Keratinocyte (primary cell): ENCODE results near the gene ACTL10. TPM values are rescaled to one million over a fixed set of nuclear protein-coding genes. Genes with fewer than 3 reads are reported as not detected.

ENCODE experiments used
- DNase-seq: peaks from one replicate; pipeline ENCODE4 v3.0.0-alpha.2; 2011; ENCODE audit warnings: low read depth, missing footprints, low spot score
- FAIRE-seq: peaks from 2 replicates; lab custom pipeline; 2011; peaks lifted over from hg19 to GRCh38; lab: Jason Lieb, UNC
- H2AFZ ChIP-seq: 2 replicates; pipeline ENCODE4 v1.6.0; 2012; ENCODE audit warnings: low read length, control low read depth, inconsistent platforms; ENCODE audit not compliant: control insufficient read depth
- H3K27ac ChIP-seq: 2 replicates; pipeline ENCODE4 v1.5.1; 2011; ENCODE audit warnings: low read length; ENCODE audit not compliant: control insufficient read depth, insufficient read depth
- H3K27me3 ChIP-seq: 3 replicates; pipeline ENCODE4 v1.6.0; 2011; ENCODE audit warnings: low read length; ENCODE audit not compliant: control insufficient read depth, insufficient read depth; ENCODE audit errors: extremely low read depth
- H3K36me3 ChIP-seq, 2 experiments: 2 replicates in 1 of 2; 3 replicates in 1 of 2; pipeline ENCODE4 v1.5.1; 2011; ENCODE audit warnings: low read length in 2 of 2, mild to moderate bottlenecking in 1 of 2; ENCODE audit not compliant: control insufficient read depth in 2 of 2, insufficient read depth in 2 of 2; ENCODE audit errors: extremely low read depth in 1 of 2
- H3K4me1 ChIP-seq: 3 replicates; pipeline ENCODE4 v1.5.1; 2011; ENCODE audit warnings: low read length; ENCODE audit not compliant: control insufficient read depth, insufficient read depth; ENCODE audit errors: extremely low read depth
- H3K4me2 ChIP-seq: 3 replicates; pipeline ENCODE4 v1.6.0; 2011; ENCODE audit warnings: low read depth, low read length; ENCODE audit not compliant: control insufficient read depth, insufficient read depth; ENCODE audit errors: extremely low read depth
- H3K4me3 ChIP-seq, 3 experiments: fragments of 200-600 bp in 1 of 3; sonication (generic) in 1 of 3; 2 replicates in 2 of 3; 3 replicates in 1 of 3; pipeline ENCODE4 v1.5.1; 2011 to 2016; ENCODE audit warnings: low read length in 3 of 3, mild to moderate bottlenecking in 3 of 3, control low read depth in 2 of 3, inconsistent platforms in 1 of 3, low read depth in 1 of 3, mixed read lengths in 1 of 3, mixed run types in 1 of 3, moderate library complexity in 1 of 3; ENCODE audit not compliant: control insufficient read depth in 2 of 3, insufficient read depth in 2 of 3; ENCODE audit errors: extremely low read depth in 1 of 3
- H3K79me2 ChIP-seq: 2 replicates; pipeline ENCODE4 v1.6.0; 2012; ENCODE audit warnings: low read length; ENCODE audit not compliant: control insufficient read depth, insufficient read depth
- H3K9ac ChIP-seq: 3 replicates; pipeline ENCODE4 v1.6.0; 2011; ENCODE audit warnings: low read length; ENCODE audit not compliant: control insufficient read depth, insufficient read depth; ENCODE audit errors: extremely low read depth
- H3K9me1 ChIP-seq: 3 replicates; pipeline ENCODE4 v1.6.0; 2011; ENCODE audit warnings: low read length; ENCODE audit not compliant: control insufficient read depth, insufficient read depth; ENCODE audit errors: extremely low read depth
- H3K9me3 ChIP-seq: 2 replicates; pipeline ENCODE4 v1.5.1; 2012; ENCODE audit warnings: low read depth, low read length; ENCODE audit not compliant: control insufficient read depth
- H4K20me1 ChIP-seq: 3 replicates; pipeline ENCODE4 v1.6.0; 2011; ENCODE audit warnings: low read length; ENCODE audit not compliant: control insufficient read depth, insufficient read depth; ENCODE audit errors: extremely low read depth
- CTCF ChIP-seq, 3 experiments: IDR thresholded peaks in 1 of 3; conservative IDR thresholded peaks in 1 of 3; optimal IDR thresholded peaks in 1 of 3; 2 replicates in 2 of 3; 3 replicates in 1 of 3; pipeline versions ENCODE3 to v1.5.1; 2011; ENCODE audit warnings: low read length in 3 of 3, mild to moderate bottlenecking in 3 of 3, moderate library complexity in 2 of 3, control low read depth in 1 of 3, inconsistent platforms in 1 of 3; ENCODE audit not compliant: insufficient read depth in 2 of 3; ENCODE audit errors: extremely low read depth in 1 of 3
- EZH2 ChIP-seq: IDR thresholded peaks from one replicate; pipeline ENCODE4 v1.6.1; 2012; ENCODE audit warnings: inconsistent platforms, mild to moderate bottlenecking, low read length, moderate library complexity
- dilution Hi-C: fragments of 300-500 bp; cut with MboI; formaldehyde crosslinking; loops from one replicate; pipeline ENCODE4 v1.7.0; 2020; ENCODE audit warnings: low sequenced_read_pairs; ENCODE audit not compliant: extremely low pct_ligation_motif_present
- polyA plus RNA-seq, 5 experiments: library from polyadenylated mRNA; depleted of rRNA in 3 of 5; stranded (reverse) in 3 of 5; stranded (forward) in 1 of 5; unstranded in 1 of 5; fragments of >200 nt; gene quantifications; 1 replicate in 1 of 5; 2 replicates in 3 of 5; 3 replicates in 1 of 5; pipeline versions ENCODE4 v1.2.1 to v1.2.3, GENCODE V29; 2011 to 2012; ENCODE audit warnings: missing spikeins in 2 of 5, low read depth in 1 of 5, low replicate concordance in 1 of 5

The ACTL10 gene
- polyA plus RNA-seq, 1 donor (not counting 4 experiments of a cell fraction or from before 2014, with no cell fraction given) = 0.28 TPM

GRCh38 chr20:33670715-33671499 is 4.2 kb downstream of the ACTL10 start:
- Histone ChIP-seq H3K9me3 (no peaks in the 10 kb centered on the region), H3K4me2 (no peak overlapping the region), H3K4me1 (peaks cover 16% of the 10 kb centered on the region), H3K36me3 (no peaks in the 10 kb centered on the region), H4K20me1 (no peaks in the 10 kb centered on the region), H3K4me3 (no peak overlapping the region), H3K9ac (no peak overlapping the region), H3K9me1 (no peaks in the 10 kb centered on the region), H3K79me2 (no peaks in the 10 kb centered on the region), H2AFZ (no peak overlapping the region), H3K27me3 (no peaks in the 10 kb centered on the region), H3K27ac (no peak overlapping the region)
- no peak for DNase-seq
- dilution Hi-C loops = no loop called here
- TF ChIP-seq CTCF (optimal IDR thresholded peaks at IDR 0.05 in 1 of 3, IDR thresholded peaks at IDR 0.05 in 1 of 3, conservative IDR thresholded peaks at IDR 0.05 in 1 of 3; ENCODE audit: extremely low read depth in 1 of 3, insufficient read depth in 2 of 3, low read length in 3 of 3) = no peak
- TF ChIP-seq EZH2 = no peak
- no peak for FAIRE-seq

- TF ChIP-seq EZH2 (no peak), CTCF (optimal IDR thresholded peaks at IDR 0.05 in 1 of 3, IDR thresholded peaks at IDR 0.05 in 1 of 3, conservative IDR thresholded peaks at IDR 0.05 in 1 of 3; ENCODE audit: extremely low read depth in 1 of 3, insufficient read depth in 2 of 3, low read length in 3 of 3) (no peak)
- H3K36me3 ChIP-seq = no peaks in the 10 kb centered on the region
- dilution Hi-C loops = no loop called here
- DNase-seq (no peak), FAIRE-seq (no peak)
- peaks cover 11% of the 10 kb centered on the region for H3K4me1 ChIP-seq
- no peak overlapping the region for H2AFZ ChIP-seq
- H3K9me3 ChIP-seq = no peaks in the 10 kb centered on the region
- no peaks in the 10 kb centered on the region for H3K79me2 ChIP-seq
- H3K4me2 ChIP-seq = no peak overlapping the region
- no peak overlapping the region for H3K27ac ChIP-seq
- H3K9me1 ChIP-seq = no peaks in the 10 kb centered on the region
- no peaks in the 10 kb centered on the region for H3K27me3 ChIP-seq
- no peak overlapping the region for H3K9ac ChIP-seq
- H4K20me1 ChIP-seq = no peaks in the 10 kb centered on the region
- H3K4me3 ChIP-seq = no peak overlapping the region
Measured at GRCh38 chr20:33671573-33672288, 5.0 kb downstream of the ACTL10 start.
